GM19452 (cell line): Measurements from ENCODE around the gene IMMP2L.
A peak's percentile ranks its signal among the peaks of the same experiment; 100 is the strongest.

Experiments
- ATAC-seq: cut with Tn5 transposase; IDR thresholded peaks from one replicate; pipeline ENCODE4 v1.9.1; 2021; ENCODE audit not compliant: unreplicated experiment

The IMMP2L gene

DNA sequence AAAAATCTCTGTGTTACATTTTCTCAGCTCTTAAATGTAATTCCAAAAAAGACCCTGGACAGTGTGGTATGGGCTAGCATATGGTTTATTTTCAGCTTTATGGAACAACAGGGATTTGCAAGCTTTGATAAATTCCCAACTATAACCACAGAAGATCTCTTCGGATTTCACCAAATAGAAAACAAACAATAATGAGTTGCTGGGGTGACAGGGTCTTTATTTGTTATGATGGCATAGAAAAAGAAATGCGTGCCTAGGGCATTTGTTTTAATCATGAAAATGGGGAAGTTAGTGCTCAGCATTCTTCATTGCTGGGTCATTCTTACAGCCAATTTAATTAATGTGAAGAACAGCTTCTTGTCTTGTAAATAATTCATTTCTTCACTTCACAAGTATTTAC is 332.4 kb downstream of the IMMP2L start:
- ATAC-seq: no peak

DNA sequence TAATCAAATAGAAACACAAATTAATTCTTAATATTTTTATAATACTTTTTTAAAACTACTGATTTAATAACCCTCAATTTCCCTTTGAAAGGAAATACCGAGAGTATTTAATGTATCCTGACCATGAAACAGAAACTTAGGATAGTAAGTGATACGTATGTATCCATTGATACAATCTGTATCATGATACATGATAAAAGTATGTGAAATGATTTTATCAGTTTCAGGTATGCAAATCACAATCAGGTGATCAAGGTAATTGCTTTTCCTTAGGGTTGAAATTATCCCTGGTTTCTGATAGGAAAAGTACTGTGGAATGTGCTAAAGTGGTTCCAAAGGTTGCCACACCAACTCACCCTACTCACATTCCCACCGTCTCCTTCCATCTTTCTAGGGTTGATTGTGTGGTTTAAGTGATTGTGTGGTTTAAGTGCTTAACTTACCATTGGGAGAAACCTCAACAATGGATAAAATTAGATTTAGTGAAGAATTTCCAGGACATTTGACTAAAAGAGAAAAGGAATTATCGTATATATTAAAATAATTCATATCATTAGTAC is 333.0 kb downstream of the IMMP2L start:
- ATAC-seq: no peak

DNA sequence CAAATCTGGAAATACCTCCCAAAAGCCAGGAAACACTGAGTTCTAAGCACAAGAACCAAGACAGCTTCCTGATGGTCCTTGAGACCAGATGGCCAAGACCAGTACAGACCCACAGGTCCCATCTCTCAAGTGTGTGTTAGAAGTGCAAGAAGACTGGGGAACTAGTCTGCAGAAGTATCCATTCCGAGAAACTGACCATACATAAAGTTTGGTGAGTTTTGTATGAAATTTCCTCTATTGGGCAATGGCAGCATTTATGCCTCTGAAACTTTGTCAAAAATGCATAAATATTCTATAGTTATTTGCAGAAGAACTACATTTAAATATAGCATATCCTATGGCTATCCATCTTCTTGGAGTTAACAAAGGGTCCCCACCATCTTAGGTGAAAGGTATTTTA is 333.9 kb downstream of the IMMP2L start:
- no peak for ATAC-seq

DNA sequence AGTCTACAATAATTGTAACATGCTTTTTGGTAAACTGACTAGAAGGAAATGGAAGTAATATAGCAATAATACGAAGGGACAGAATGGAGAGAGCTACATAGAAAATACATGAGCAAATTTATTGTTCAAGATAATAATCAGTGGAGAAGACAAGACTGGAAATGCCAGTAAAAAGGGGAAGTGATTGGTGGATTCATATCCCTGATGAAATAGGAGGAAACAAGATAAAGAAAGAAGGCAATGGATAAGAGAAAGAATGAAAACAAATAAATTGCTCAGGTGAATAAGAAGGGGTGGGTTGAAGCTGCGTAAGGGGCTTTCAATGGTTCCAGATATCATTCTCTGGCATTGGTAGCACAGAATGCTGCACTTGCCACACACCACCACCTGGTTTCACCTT is 335.5 kb downstream of the IMMP2L start:
- no peak for ATAC-seq

DNA sequence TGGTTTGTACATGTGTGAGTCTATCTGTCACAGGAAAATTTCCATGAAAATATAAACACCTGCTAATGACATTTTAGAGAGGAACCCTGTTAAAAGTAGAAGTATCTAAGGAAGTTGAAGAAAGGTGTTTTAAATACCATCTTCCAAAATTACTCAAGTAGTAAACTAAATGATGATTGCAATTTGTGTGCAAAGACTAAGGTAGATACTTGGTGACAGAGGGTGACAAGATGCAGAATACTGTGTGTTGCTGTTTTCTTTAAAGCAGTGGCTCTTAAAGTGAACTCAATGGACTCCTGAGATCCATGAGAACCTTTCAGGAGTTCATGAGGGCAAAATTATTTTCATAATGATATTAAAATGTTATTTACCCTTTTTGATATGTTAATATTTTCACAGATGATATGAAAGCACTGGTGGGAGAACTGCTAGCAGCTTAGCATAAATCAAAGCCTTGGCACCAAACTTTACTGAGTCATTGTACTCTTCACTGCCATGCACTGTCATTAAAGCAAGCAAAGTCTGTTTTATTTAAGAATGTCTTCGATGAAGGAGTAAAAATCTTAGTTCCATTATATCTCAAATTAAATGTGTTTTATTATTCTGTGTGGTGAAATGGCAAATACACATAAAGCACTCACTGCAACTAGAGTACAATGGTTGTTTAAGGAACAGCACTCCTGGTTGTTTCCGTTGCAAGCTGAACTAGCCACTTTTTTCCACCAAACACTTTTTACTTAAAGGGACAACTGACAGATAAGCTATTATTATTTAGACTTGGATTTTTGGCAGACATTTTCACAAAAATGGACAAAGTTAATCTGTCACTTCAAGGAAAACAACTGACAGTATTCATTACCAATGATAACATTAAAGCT is 337.7 kb downstream of the IMMP2L start:
- ATAC-seq: no peak

DNA sequence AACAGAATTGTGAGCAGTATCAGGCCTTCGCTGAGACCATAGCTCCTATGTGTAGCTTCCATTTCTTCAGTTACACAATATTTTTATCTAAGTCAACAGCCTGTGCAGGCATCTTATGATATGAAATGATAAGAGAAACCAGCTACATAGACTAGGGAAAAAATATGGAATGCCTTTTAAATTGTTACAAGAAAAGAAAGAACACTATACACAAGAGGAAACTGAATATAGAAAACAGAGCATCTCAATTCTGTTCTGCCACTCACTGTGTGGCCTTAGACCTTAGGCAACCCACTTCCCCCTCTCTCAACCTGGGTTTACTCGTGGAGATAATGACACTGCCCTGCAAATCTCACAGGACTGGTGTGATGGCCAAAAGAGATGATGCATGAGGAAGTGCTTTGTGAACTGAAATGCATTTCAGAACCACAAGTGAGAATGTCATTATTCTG is 338.5 kb downstream of the IMMP2L start:
- no peak for ATAC-seq

DNA sequence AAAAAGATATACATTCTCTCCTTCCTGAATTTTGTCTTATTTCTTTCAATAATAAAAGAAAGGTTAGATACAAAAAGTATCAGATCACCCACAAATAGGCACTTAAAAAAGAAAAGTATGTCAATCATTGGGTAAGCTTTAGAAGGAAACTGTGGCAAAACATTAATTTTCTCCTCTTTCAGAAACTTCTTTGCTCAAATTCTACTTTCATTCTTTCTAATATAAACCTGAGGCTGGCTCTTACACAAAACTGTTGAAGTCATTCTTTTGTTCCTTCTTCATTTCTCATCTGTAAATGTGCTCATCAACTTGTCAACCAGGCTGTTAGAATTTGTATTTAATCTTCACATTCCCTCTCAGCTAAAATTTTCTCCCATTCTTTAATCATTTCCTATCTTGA is 346.7 kb downstream of the IMMP2L start:
- peak; percentile 60 for ATAC-seq

DNA sequence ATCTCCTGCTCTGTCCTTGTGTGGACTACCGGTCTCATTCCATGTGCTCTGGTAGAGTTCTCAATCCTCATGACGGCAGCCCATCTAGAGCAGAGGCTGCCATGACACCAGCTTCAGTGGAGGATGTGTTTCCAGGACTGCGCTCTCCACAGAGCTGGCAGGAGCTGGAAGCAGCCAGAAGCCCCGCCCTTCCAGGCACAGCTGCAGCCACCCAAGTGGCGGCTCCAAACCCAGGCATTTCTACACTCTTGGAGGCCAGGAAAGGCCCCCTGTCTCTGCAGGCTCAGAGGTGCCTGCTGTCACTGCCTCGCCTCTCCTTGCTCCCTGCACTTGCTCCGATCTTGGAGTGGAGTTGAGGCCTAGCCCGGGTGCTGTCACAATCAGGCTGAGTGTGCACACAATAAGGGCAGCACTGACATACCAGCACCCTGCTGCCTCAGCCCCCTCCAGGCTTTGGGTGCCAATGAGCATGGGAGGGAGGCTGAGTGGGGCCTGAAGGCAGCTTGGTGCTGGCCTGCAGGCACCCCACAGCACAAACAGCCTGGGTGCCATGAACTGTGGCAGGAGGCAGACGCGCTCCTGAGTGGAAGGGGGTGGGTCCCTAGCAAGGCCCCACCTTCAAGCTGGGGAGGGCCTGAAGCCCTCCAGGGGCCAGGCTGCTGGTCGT is 349.3 kb downstream of the IMMP2L start:
- no peak for ATAC-seq

DNA sequence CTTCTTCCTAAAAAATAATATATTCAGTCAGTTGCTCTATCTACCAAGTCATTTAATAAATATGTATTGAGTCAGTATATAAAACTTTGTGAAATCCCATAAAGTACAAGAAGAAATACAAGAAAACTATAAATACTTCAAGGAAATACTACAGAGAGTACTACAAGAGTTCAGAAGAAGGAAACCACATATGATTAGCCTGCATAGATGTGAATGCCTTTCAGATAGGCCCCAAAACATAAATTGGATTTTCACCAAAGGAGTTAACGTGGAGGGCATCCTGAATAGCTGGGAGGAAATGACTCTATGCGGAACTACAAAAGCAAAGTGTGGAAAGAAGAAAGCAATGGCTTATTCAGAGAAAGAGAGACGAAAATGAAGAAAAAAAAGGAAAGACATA is 351.3 kb downstream of the IMMP2L start:
- no peak for ATAC-seq

DNA sequence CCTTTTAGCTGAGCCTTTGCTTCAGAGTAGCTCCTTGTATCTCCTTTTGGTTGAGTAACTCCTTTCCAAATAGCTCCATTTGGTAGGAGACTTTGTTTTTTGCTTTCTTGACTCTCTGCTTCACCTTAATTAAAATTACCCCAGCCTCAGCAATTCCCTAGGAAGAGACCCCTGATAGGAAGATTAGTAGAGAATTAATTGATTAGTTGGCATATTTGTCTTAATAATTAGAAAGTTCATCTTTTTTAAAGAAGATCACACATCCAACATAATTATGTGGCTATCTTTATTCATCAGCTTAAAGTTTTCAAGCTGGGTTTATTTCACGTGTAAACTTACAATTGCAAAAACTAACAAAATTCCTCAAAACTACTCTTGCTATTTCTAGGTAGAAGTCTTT is 352.2 kb downstream of the IMMP2L start:
- ATAC-seq: no peak

DNA sequence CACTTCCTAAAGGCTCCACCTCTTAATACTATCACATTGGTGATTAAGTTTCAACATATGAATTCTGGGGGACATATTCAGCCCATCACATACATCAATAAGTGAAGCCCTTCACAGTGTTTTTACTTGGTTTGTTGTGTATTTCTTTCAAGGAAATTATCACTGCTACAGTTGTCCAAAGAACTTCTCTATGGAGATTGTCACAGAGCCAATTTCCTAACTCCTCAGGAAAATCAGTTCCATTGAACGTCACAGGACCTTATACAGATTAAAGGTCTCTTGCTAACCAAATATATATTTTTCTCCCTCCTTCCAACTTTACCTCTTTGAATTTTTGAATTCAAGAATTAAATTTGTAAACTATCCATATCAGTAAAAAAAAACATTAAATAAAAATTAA is 357.0 kb downstream of the IMMP2L start:
- ATAC-seq: no peak

DNA sequence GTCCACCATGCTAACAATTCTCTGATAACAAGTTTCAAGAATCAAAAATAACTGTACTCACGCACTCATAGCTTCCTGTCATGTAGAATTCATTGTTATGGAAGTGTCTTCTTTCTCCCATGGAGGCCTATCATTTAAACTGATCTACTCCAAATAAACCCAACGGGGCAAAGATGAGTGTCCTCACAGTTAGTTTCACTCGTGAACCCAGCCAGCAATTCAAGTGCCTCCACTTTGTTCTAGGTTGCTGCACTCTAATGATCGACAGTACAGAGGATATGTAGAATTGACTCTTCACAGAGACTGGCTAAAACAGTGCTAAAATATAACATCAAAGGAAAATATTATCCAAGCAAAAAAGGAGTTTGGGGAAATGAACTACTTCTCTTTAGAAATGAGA is 360.0 kb downstream of the IMMP2L start:
- no peak for ATAC-seq

DNA sequence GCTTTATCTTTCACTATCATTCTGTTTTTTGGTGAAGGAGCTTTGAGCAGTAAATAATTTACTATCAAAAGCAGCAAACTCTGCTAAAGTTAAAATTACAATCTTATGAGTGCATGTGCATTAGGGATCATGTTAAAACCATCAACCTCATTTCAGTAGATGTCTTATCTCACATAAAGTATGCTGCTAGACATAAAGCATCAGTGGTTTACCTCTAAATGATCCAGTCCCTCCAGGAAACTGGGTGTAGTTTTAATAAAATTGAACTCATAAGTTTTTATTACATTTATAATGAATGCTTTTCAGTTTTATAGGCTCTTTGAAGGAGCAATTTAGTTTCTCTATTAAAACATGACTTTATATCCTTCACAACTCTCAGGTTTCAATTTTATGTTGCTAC is 362.6 kb downstream of the IMMP2L start:
- ATAC-seq: no peak

DNA sequence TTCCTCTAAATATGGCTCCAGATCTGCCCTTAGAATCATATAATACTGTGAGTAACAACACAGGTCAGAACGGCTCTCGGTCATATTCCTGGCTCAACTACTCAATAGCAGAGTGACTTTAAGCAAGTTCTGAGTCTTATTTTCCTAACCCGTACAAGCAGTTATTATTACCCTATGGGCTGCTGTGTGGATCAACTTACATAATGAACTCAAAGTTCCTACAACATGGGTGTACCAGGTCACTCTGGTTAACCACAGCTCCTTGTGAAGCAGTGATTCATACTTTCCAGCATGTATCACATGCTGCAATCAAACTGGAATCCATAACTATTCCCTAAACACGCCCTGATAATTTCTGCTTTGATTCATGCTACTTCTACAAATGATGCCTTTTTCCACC is 364.0 kb downstream of the IMMP2L start:
- no peak for ATAC-seq

DNA sequence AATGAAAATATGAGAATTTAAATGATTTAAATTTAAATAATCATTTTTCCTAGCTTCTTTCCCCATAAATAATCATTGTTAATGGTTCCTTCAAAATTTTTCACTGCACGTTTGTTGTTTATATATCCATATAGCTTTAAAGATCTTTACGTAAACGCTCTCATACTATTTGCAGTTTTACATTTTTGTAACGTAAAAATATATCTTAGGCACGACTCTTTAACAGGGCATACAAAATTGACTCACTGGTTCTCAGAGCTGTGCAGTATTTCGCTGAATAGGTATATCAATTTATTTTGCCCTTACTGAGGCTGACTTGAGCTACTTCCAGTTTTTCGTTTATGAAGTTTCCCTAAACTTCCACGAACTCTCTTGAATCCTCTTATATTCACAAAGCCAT is 365.6 kb downstream of the IMMP2L start:
- ATAC-seq: no peak

DNA sequence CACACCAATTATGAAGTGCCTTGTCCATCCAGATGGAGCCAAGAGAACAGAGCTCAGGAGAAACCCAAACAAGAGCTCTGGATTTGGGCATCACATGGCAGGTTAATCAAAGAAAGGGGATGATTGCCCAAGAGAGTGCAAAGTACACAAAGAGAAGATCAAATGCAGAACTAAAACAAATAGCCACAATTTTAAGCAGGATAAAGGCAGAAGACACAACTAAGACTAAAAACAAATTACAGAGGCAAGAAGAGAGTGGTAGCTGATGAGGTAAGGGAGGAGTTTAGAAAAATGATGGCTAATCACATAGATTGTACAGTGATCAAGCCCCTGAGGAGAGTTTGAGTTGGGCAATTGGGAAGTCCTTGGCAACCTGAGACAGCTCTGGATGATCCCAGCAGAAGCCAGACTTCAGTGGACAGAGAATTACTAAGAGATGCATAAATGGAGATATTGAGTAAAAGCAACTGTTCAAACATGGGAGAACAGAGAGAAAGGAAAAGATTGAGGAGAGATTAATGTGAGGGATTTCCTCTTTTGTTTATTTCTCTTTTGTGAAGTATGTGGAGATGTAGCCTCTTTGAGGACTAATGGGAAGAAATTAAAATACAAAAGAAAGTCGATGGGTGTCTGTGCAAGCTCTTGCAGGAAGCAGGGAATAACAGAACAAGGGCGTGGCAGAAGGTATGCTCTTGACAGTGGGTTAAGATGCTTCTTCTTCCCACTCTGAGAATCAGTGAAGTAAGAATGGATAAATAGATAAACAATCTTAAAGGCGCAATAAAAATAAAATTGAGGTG is 369.5 kb downstream of the IMMP2L start:
- ATAC-seq: no peak

DNA sequence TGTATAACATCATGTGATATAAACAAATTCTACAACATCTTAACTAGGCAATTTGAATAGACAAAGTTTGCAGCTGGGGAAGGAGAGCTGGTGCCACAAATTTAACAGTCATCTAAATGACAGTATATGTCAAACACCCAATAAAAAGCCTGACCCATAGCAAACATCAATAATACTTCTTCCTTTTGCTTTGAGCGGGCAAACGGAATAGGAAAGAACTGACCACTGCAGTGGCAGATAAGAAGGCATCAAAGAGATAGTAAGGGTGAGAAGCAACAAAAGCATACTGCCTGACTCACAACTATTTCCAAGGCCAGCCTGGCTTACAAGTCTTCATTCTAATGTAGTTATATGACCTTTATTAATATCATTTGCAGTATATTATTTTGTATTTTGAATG is 371.5 kb downstream of the IMMP2L start:
- no peak for ATAC-seq

DNA sequence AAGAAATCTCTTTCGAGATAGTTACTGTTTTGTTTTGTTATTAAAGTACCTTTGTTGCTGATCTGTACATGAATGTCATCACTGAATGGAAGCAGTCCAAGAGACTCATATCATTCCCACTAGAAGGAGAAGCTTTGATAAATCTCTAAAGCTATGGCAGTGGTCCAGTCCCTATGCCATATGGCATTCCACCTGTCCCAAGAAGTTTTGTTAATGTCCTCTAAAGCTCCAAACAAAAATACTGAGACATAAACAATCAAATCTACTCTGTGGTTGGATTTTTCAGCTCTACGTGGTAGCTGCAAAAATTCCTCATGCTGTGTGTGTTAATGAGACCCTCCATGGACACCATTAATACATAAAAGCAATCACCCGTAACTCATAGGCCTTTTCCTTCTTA is 377.3 kb downstream of the IMMP2L start:
- no peak for ATAC-seq

DNA sequence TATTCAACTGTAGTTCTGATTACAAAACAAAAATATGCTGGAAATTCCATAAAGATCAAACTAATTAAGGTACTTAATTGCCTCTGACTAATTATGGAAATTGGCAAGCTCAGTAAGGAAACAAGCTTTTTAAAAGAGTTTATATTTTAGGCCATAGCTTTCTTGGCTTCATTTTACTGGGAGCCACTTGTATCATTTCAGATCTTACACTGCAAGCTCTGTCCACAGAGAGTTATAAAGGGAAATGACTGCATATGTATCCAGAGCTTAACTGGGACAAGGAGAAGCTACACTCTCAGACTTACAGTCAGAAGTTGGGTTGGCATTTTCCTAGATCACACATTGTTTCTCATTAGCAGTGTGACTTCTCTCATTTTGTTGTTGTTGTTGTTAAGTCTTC is 379.0 kb downstream of the IMMP2L start:
- no peak for ATAC-seq

DNA sequence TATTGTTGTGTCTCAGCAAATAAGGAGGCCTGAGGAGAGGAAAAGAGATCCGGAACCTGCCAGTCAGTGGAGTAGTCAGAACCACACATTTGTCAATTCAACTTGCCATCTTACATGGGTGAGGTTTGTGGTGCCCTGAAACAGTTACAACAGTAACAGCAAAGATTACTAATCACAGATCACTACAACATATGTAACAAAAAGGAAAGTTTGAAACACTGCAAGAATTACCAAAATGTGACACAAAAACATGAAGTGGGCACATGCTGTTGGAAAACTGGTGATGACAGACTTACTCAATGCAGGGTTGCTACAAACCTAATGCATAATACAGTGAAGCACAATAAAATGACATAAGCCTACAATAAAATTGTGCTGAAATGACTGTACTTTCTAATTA is 382.0 kb downstream of the IMMP2L start:
- ATAC-seq: no peak

DNA sequence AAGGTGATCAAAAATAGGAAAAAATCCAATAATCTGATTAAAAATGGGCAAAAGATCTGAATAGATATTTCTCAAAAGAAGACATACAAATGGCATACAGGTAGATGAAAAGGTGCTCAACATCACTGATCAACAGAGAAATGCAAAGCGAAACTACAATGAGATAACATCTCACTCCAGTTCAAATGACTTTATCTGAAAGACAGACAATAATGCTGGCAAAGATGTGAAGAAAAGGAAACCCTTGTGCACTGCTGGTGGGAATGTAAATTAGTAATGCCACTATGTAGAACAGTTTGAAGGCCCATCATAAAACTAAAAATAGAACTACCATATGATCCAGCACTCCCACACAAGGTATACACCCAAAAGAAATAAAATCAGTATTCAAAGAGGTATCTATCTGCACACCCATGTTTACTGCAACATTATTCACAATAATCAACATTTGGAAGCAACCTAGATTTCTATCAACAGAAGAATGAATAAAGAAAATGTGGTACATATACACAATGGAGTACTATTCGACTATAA is 386.3 kb downstream of the IMMP2L start:
- ATAC-seq: no peak
